Measurements from ENCODE around the gene IQGAP2. TPM values are rescaled to one million over a fixed set of nuclear protein-coding genes. Genes with fewer than 3 reads are reported as not detected.
"Not testable (repeated sequence)": the region's sequence is repeated elsewhere in the genome, so short reads cannot be mapped to it uniquely, and the experiment has no call there.

The IQGAP2 gene
- total RNA-seq, 2 experiments from 2014 or later, result 118 to 124 TPM

DNA sequence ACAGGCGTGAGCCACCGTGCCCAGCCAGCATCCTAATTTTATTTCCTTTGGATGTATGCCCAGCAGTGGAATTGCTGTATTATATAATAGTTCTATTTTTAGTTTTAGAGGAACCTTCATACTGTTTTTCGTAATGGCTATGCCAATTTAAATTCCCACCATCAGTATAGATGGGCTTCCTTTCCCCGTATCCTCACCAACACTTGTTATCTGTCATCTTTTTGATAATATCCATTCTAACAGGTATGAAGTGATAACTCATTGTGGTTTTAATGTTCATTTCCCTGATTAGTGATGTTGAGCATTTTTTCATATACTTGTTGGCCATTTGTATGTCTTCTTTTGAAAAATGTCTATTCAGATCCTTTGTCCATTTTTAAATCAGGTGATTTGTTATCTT is 325.9 kb downstream of the IQGAP2 start:
- Mint-ChIP-seq H3K27ac (no peak overlapping the region), H3K4me3 (no peak overlapping the region), H3K27me3 (no peaks in the 10 kb centered on the region), H3K9me3 (peaks cover 29% of the 10 kb centered on the region), H3K36me3 (ENCODE audit: low read depth) (peaks cover 72% of the 10 kb centered on the region), H3K4me1 (peaks cover 48% of the 10 kb centered on the region)
- POLR2A ChIA-PET, result interaction anchor here (0.6 kb wide), 1 partner anchor 14 kb away, joined by 4 read pairs; no protein-coding TSS in a partner anchor
- CTCF ChIA-PET, result no interaction called here
- no peak for DNase-seq

GRCh38 chr5:76729373-76730290 is 326.5 kb downstream of the IQGAP2 start:
- no peak for DNase-seq
- Mint-ChIP-seq H3K36me3 (ENCODE audit: low read depth) (peaks cover 75% of the 10 kb centered on the region), H3K4me3 (no peak overlapping the region), H3K9me3 (peaks cover 29% of the 10 kb centered on the region), H3K27me3 (no peaks in the 10 kb centered on the region), H3K27ac (no peak overlapping the region), H3K4me1 (peaks cover 51% of the 10 kb centered on the region)
- ChIA-PET POLR2A (interaction anchor here (0.6 to 1.0 kb wide), 2 partner anchors 9 to 15 kb away, joined by 4 read pairs; no protein-coding TSS in a partner anchor), CTCF (interaction anchor here (0.6 to 1.1 kb wide), 2 partner anchors 11 to 45 kb away, joined by 3 read pairs; no protein-coding TSS in a partner anchor)

GRCh38 chr5:76732405-76733048 is 329.4 kb downstream of the IQGAP2 start:
- Mint-ChIP-seq H3K27me3 (no peaks in the 10 kb centered on the region), H3K4me3 (peak overlapping the region; percentile 70), H3K36me3 (ENCODE audit: low read depth) (peaks cover 61% of the 10 kb centered on the region), H3K27ac (peak overlapping the region; percentile 98), H3K4me1 (peaks cover 57% of the 10 kb centered on the region), H3K9me3 (peaks cover 23% of the 10 kb centered on the region)
- ChIA-PET POLR2A (interaction anchor here (0.6 to 2.7 kb wide), 13 partner anchors 9 to 330 kb away, joined by 3 to 51 read pairs (median 5); partner anchors contain the start of gene F2R), CTCF (interaction anchor here (0.7 to 1.6 kb wide), 2 partner anchors 15 to 42 kb away, joined by 3 to 7 read pairs; no protein-coding TSS in a partner anchor)
- no peak for DNase-seq

GRCh38 chr5:76733049-76733417 is 329.9 kb downstream of the IQGAP2 start:
- POLR2A ChIA-PET, result interaction anchor here (0.6 to 2.7 kb wide), 12 partner anchors 9 to 331 kb away, joined by 3 to 51 read pairs (median 8); partner anchors contain the start of gene F2R
- Mint-ChIP-seq H3K27ac (peak overlapping the region; percentile 98), H3K4me1 (peaks cover 62% of the 10 kb centered on the region), H3K9me3 (peaks cover 23% of the 10 kb centered on the region), H3K27me3 (no peaks in the 10 kb centered on the region), H3K36me3 (ENCODE audit: low read depth) (peaks cover 61% of the 10 kb centered on the region), H3K4me3 (peak overlapping the region; percentile 70)
- DNase-seq, result peak; percentile 86
- CTCF ChIA-PET, result interaction anchor here (0.7 to 1.6 kb wide), 2 partner anchors 16 to 41 kb away, joined by 3 to 7 read pairs; no protein-coding TSS in a partner anchor

DNA sequence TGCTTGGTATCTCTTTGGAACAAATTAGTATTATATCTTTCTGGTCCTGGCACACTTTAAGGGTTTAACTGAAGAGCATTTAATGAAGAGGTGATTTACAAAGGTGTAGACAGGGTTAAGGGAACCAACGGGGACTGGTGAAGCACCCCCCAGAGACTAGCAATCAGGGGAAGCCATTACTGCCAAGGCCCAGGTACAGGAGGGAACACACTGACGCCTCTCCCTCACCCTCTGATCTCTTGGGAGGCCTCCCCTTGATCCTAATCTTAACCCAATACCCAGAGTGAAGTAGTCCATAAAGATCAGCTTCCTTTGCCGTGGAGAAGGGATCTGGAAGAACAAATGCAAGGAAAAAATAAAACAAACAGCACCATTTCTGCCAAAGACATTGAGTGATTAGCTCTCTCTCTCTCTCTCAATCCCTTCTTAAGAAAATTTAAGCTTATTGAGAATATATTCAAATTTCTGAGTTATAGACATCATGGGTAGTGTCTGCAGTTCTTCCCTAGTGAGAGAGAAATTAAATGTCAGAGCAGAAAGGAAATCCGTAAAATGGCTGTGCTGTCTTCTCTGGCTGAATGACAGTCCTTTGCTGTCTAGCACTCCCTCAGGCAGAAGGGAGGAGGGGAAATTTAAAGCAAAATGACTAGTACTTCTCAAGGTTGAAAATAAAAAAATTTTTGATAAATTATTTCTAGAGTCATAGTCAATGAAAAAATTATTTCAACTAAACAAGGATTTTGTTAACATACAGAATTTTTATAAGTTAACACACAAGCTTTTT is 332.9 kb downstream of the IQGAP2 start:
- ChIA-PET CTCF (interaction anchor here (1.1 to 6.0 kb wide), 2 partner anchors 25 to 38 kb away, joined by 3 to 60 read pairs; no protein-coding TSS in a partner anchor), POLR2A (interaction anchor here (1.1 to 5.9 kb wide), 4 partner anchors 14 to 27 kb away, joined by 3 to 67 read pairs (median 13); partner anchors contain the start of gene F2R)
- Mint-ChIP-seq H3K4me1 (peaks cover 82% of the 10 kb centered on the region), H3K9me3 (peaks cover under 1% of the 10 kb centered on the region), H3K27me3 (no peaks in the 10 kb centered on the region), H3K4me3 (no peak overlapping the region), H3K36me3 (ENCODE audit: low read depth) (peaks cover 38% of the 10 kb centered on the region), H3K27ac (peak overlapping the region; percentile 40)
- no peak for DNase-seq

DNA sequence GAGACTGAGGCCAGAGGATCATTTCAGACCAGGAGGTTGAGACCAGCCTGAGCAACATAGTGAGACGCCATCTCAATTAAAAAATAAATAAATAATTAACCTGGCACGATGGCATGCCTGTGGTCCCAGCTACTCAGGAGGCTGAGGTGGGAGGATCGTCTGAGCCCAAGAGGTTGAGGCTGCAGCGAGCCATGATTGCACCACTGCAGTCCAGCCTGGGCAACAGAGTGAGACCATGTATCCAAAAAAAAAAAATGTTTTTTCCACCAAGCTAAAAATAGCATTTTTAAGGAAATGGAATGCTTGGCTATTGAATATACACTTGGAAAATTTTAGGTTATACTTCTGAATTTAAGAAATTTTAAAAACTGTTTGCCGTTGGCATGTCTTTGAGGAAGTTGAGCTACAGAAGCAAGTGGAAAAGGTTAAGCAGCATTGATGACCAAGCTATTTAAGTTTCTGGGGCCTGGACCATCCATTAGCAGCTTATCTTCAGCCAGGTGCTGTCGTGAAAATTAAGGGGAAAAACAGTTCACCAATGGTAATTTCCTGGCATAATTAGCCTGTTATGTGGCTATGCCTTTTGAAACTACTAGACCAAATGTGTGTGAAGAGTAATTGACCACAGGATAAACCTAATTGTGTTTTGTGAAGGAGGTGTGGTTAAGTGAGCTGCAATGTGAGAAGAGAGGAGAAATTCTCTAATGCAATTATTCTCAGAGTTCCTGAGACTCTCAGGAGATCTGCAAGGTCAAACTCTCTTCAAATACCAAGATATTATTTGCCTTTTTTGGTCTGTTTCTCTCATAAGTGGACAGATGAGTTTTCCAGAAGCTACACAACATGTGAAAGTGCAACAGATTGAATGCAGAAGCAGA is 333.8 kb downstream of the IQGAP2 start:
- H3K4me1 Mint-ChIP-seq, result peaks cover 82% of the 10 kb centered on the region
- peaks cover 35% of the 10 kb centered on the region for H3K36me3 Mint-ChIP-seq (ENCODE audit: low read depth)
- peak overlapping the region; percentile 87 for H3K27ac Mint-ChIP-seq
- no peaks in the 10 kb centered on the region for H3K9me3 Mint-ChIP-seq
- ChIA-PET CTCF (interaction anchor here (0.7 to 6.0 kb wide), 6 partner anchors 18 to 411 kb away, joined by 3 to 60 read pairs (median 4); partner anchors contain the start of gene F2R), POLR2A (interaction anchor here (1.1 to 5.9 kb wide), 7 partner anchors 15 to 410 kb away, joined by 3 to 67 read pairs (median 6); partner anchors contain the start of gene F2R)
- DNase-seq, result no peak
- H3K4me3 Mint-ChIP-seq, result no peak overlapping the region
- H3K27me3 Mint-ChIP-seq, result no peaks in the 10 kb centered on the region

- Mint-ChIP-seq H3K4me1 (peaks cover 74% of the 10 kb centered on the region), H3K27ac (peak overlapping the region; percentile 87)
Observed at GRCh38 chr5:76737846-76738245, 334.8 kb downstream of the IQGAP2 start.

GRCh38 chr5:76741506-76741905 is 338.4 kb downstream of the IQGAP2 start:
- H3K4me1 Mint-ChIP-seq, result peaks cover 47% of the 10 kb centered on the region
- ChIA-PET CTCF (interaction anchor here (4.9 to 6.0 kb wide), 2 partner anchors 25 to 32 kb away, joined by 40 to 60 read pairs; partner anchors contain the start of gene F2R), POLR2A (interaction anchor here (1.2 to 5.9 kb wide), 4 partner anchors 9 to 33 kb away, joined by 4 to 67 read pairs (median 14); partner anchors contain the start of gene F2R)
- not testable (repeated sequence) for H3K36me3 Mint-ChIP-seq (ENCODE audit: low read depth); H3K27me3 Mint-ChIP-seq; H3K27ac Mint-ChIP-seq; DNase-seq; H3K9me3 Mint-ChIP-seq; H3K4me3 Mint-ChIP-seq

More at GRCh38 chr5:76737846-76738245, 334.8 kb downstream of the IQGAP2 start:
- DNase-seq, result no peak
- peaks cover 28% of the 10 kb centered on the region for H3K36me3 Mint-ChIP-seq (ENCODE audit: low read depth)
- no peaks in the 10 kb centered on the region for H3K9me3 Mint-ChIP-seq
- ChIA-PET POLR2A (interaction anchor here (0.8 to 5.9 kb wide), 14 partner anchors 11 to 411 kb away, joined by 3 to 67 read pairs (median 6); partner anchors contain the start of genes AGGF1 and F2R), CTCF (interaction anchor here (1.0 to 6.0 kb wide), 5 partner anchors 22 to 412 kb away, joined by 3 to 60 read pairs (median 7); partner anchors contain the start of genes F2R and IQGAP2)
- H3K4me3 Mint-ChIP-seq, result no peak overlapping the region
- no peaks in the 10 kb centered on the region for H3K27me3 Mint-ChIP-seq

- CTCF ChIA-PET, result interaction anchor here (1.5 kb wide), 1 partner anchor 32 kb away, joined by 6 read pairs; no protein-coding TSS in a partner anchor
- POLR2A ChIA-PET, result interaction anchor here (2.5 to 3.7 kb wide), 2 partner anchors 10 to 20 kb away, joined by 13 to 14 read pairs; no protein-coding TSS in a partner anchor
- H3K36me3 Mint-ChIP-seq (ENCODE audit: low read depth), result peaks cover 4% of the 10 kb centered on the region
- no peak overlapping the region for H3K4me3 Mint-ChIP-seq
- no peaks in the 10 kb centered on the region for H3K9me3 Mint-ChIP-seq
- no peak overlapping the region for H3K27ac Mint-ChIP-seq
- DNase-seq, result no peak
- no peaks in the 10 kb centered on the region for H3K27me3 Mint-ChIP-seq
- peaks cover 38% of the 10 kb centered on the region for H3K4me1 Mint-ChIP-seq
Observed at GRCh38 chr5:76742583-76742982, 339.5 kb downstream of the IQGAP2 start.

GRCh38 chr5:76744632-76745031 is 341.5 kb downstream of the IQGAP2 start:
- Mint-ChIP-seq H3K4me1 (peaks cover 20% of the 10 kb centered on the region), H3K27ac (no peak overlapping the region), H3K9me3 (no peaks in the 10 kb centered on the region), H3K36me3 (ENCODE audit: low read depth) (peaks cover 4% of the 10 kb centered on the region), H3K27me3 (no peaks in the 10 kb centered on the region), H3K4me3 (no peak overlapping the region)
- CTCF ChIA-PET, result interaction anchor here (0.6 to 1.5 kb wide), 3 partner anchors 30 to 564 kb away, joined by 3 to 12 read pairs (median 3); no protein-coding TSS in a partner anchor
- POLR2A ChIA-PET, result interaction anchor here (0.9 to 1.2 kb wide), 4 partner anchors 12 to 342 kb away, joined by 3 to 4 read pairs (median 3); no protein-coding TSS in a partner anchor
- no peak for DNase-seq

DNA sequence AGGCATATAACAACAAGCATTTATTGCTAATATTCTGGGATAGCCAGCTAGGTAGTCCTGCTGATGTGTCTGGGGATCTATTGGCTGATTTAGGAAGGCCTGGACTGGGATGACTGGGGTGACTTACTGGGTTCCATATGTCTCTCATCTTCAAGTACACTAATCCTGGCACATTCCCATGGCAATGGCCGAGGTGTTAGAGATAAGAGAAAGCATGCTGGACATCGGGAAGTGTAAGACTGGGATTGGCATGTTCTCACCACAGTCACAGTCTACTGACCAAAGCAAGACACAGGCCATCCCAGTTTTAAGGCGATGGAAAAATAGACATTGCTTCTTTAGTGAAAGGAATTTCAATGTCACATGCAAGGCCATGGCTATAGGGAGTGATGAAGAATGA is 342.6 kb downstream of the IQGAP2 start:
- POLR2A ChIA-PET, result no interaction called here
- Mint-ChIP-seq H3K27me3 (no peaks in the 10 kb centered on the region), H3K4me3 (no peak overlapping the region)

More for the DNA sequence above, 342.6 kb downstream of the IQGAP2 start:
- no peak for DNase-seq
- H3K27ac Mint-ChIP-seq, result no peak overlapping the region
- peaks cover 11% of the 10 kb centered on the region for H3K4me1 Mint-ChIP-seq
- H3K36me3 Mint-ChIP-seq (ENCODE audit: low read depth), result peaks cover 4% of the 10 kb centered on the region
- H3K9me3 Mint-ChIP-seq, result no peaks in the 10 kb centered on the region
- CTCF ChIA-PET, result no interaction called here
